HFFc6 (cell line): ENCODE results near the gene RNF223. TPM values are rescaled to one million over a fixed set of nuclear protein-coding genes. Genes with fewer than 3 reads are reported as not detected.

Experiments used
- DNase-seq: peaks from one replicate; pipeline ENCODE4 v3.0.0-alpha.2; 2018
- H3K27ac Mint-ChIP-seq: 2 replicates; pipeline ENCODE4 v1.8.0; 2020; ENCODE audit warnings: mild to moderate bottlenecking, mixed read lengths
- H3K27me3 Mint-ChIP-seq: 2 replicates; pipeline ENCODE4 v1.8.0; 2021; ENCODE audit warnings: mild to moderate bottlenecking, moderate library complexity, mixed read lengths; ENCODE audit not compliant: insufficient read depth
- H3K36me3 Mint-ChIP-seq: 2 replicates; pipeline ENCODE4 v1.8.0; 2021; ENCODE audit warnings: low read depth, mixed read lengths
- H3K4me1 Mint-ChIP-seq: 2 replicates; pipeline ENCODE4 v1.8.0; 2020; ENCODE audit warnings: low read depth, mixed read lengths
- H3K4me3 Mint-ChIP-seq: 2 replicates; pipeline ENCODE4 v1.8.0; 2020; ENCODE audit warnings: mild to moderate bottlenecking, moderate library complexity, mixed read lengths
- H3K9me3 Mint-ChIP-seq: 2 replicates; pipeline ENCODE4 v1.8.0; 2020; ENCODE audit warnings: mild to moderate bottlenecking, mixed read lengths
- total RNA-seq, 6 experiments: library from RNA; stranded (reverse); fragmentation: NEBNext Ultra II Directional; extraction: Animal tissue kit (Norgen Biotek cat#: 25700); gene quantifications; 2 replicates in 1 of 6; 3 replicates in 5 of 6; pipeline ENCODE4 v1.2.3, GENCODE V29; 2021
- TF ChIP-seq, protein P1 (sequence below): fragments of 200-600 bp; sonication (generic); IDR thresholded peaks from 2 replicates; pipeline ENCODE4 v1.5.0; 2021; ENCODE audit warnings: antibody characterized with exemption, mild to moderate bottlenecking

RNF223 gene
- total RNA-seq, 6 experiments from 2014 or later, result not detected

- peak overlapping the region; percentile 66; the same call in 1 of the 2 replicates for H3K27ac Mint-ChIP-seq
- TF ChIP-seq, protein P1, sequence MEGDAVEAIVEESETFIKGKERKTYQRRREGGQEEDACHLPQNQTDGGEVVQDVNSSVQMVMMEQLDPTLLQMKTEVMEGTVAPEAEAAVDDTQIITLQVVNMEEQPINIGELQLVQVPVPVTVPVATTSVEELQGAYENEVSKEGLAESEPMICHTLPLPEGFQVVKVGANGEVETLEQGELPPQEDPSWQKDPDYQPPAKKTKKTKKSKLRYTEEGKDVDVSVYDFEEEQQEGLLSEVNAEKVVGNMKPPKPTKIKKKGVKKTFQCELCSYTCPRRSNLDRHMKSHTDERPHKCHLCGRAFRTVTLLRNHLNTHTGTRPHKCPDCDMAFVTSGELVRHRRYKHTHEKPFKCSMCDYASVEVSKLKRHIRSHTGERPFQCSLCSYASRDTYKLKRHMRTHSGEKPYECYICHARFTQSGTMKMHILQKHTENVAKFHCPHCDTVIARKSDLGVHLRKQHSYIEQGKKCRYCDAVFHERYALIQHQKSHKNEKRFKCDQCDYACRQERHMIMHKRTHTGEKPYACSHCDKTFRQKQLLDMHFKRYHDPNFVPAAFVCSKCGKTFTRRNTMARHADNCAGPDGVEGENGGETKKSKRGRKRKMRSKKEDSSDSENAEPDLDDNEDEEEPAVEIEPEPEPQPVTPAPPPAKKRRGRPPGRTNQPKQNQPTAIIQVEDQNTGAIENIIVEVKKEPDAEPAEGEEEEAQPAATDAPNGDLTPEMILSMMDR, result no peak
- peaks cover 9% of the 10 kb centered on the region for H3K36me3 Mint-ChIP-seq
- peaks cover 23% of the 10 kb centered on the region for H3K4me1 Mint-ChIP-seq
- no peaks in the 10 kb centered on the region for H3K9me3 Mint-ChIP-seq
- H3K4me3 Mint-ChIP-seq, result peak overlapping the region; percentile 82
- H3K27me3 Mint-ChIP-seq, result no peaks in the 10 kb centered on the region; the same call in 1 of the 2 replicates
- peak; percentile 75 for DNase-seq
These were observed 52.2 kb downstream of the RNF223 start for GRCh38 chr1:1021920-1022259.

GRCh38 chr1:1021010-1021919 lies 52.8 kb downstream of the RNF223 start:
- Mint-ChIP-seq H3K27ac (peak overlapping the region; percentile 66), H3K4me3 (peak overlapping the region; percentile 82), H3K27me3 (peaks cover 2% of the 10 kb centered on the region), H3K4me1 (peaks cover 23% of the 10 kb centered on the region), H3K9me3 (no peaks in the 10 kb centered on the region), H3K36me3 (peaks cover 9% of the 10 kb centered on the region)
- TF ChIP-seq, protein P1, result no peak
- DNase-seq, result peak; percentile 72

Other genes starting within 250 kb of the RNF223 start
- 10 to 100 TPM; 20.6 to 29.3 (median 27.5) TPM for gene SAMD11, start 150.4 kb downstream of the RNF223 start, total RNA-seq
- gene NOC2L, start 115.0 kb downstream of the RNF223 start, total RNA-seq, result 100 to 1,000 TPM; 112 to 142 (median 119) TPM
- 10 to 100 TPM; 12.2 to 17.5 (median 13.2) TPM for gene KLHL17, start 113.7 kb downstream of the RNF223 start, total RNA-seq
- gene PLEKHN1, start 107.8 kb downstream of the RNF223 start, total RNA-seq, result 1 to 10 TPM; 5.2 to 6.9 (median 6.0) TPM
- gene PERM1, start 92.2 kb downstream of the RNF223 start, total RNA-seq, result under 1 TPM in 2 of 6 experiments, not detected in 4; 0.17 to 0.18 TPM
- 10 to 100 TPM; 14.1 to 17.4 (median 15.6) TPM for gene HES4, start 74.2 kb downstream of the RNF223 start, total RNA-seq
- 10 to 100 TPM; 38.4 to 89.1 (median 42.1) TPM for gene ISG15, start 60.8 kb downstream of the RNF223 start, total RNA-seq
- gene AGRN, start 54.2 kb downstream of the RNF223 start, total RNA-seq, result 100 to 1,000 TPM; 131 to 164 (median 140) TPM
- gene C1orf159, start 41.8 kb upstream of the RNF223 start, total RNA-seq, result 10 to 100 TPM in 1 of 6 experiments, 1 to 10 TPM in 5; 8.7 to 10.3 (median 9.6) TPM
- gene TTLL10, start 99.6 kb upstream of the RNF223 start, total RNA-seq, result not detected
- not detected for gene TNFRSF18, start 132.3 kb upstream of the RNF223 start, total RNA-seq
- gene TNFRSF4, start 139.8 kb upstream of the RNF223 start, total RNA-seq, result under 1 TPM in 1 of 6 experiments, not detected in 5; 0.17 TPM
- gene SDF4, start 157.7 kb upstream of the RNF223 start, total RNA-seq, result 100 to 1,000 TPM; 182 to 231 (median 196) TPM
- gene B3GALT6, start 157.9 kb upstream of the RNF223 start, total RNA-seq, result 10 to 100 TPM; 24.5 to 35.7 (median 25.8) TPM
- 1 to 10 TPM in 3 of 6 experiments, under 1 TPM in 3; 0.31 to 1.7 (median 1.1) TPM for gene C1QTNF12, start 172.4 kb upstream of the RNF223 start, total RNA-seq
- gene UBE2J2, start 199.5 kb upstream of the RNF223 start, total RNA-seq, result 10 to 100 TPM; 56.2 to 67.9 (median 61.1) TPM
- gene SCNN1D, start 206.1 kb upstream of the RNF223 start, total RNA-seq, result 1 to 10 TPM; 1.4 to 3.0 (median 2.0) TPM
- gene ACAP3, start 233.6 kb upstream of the RNF223 start, total RNA-seq, result 10 to 100 TPM; 39.4 to 50.8 (median 42.6) TPM
- gene PUSL1, start 234.3 kb upstream of the RNF223 start, total RNA-seq, result 10 to 100 TPM; 23.5 to 28.7 (median 25.6) TPM